Stimulated activated CD8-positive, alpha-beta memory T cell treated with anti-CD3 and anti-CD28 coated beads, Interleukin-15, amount 100 ng/mL, for 24 hours (primary cell): Measurements from ENCODE around the gene NONO.
"Not testable (repeated sequence)": the region's sequence is repeated elsewhere in the genome, so short reads cannot be mapped to it uniquely, and the experiment has no call there.

Experiments used
- DNase-seq: peaks from one replicate; pipeline ENCODE4 v3.0.0-alpha.2; 2020; ENCODE audit warnings: low read depth

NONO gene

DNA sequence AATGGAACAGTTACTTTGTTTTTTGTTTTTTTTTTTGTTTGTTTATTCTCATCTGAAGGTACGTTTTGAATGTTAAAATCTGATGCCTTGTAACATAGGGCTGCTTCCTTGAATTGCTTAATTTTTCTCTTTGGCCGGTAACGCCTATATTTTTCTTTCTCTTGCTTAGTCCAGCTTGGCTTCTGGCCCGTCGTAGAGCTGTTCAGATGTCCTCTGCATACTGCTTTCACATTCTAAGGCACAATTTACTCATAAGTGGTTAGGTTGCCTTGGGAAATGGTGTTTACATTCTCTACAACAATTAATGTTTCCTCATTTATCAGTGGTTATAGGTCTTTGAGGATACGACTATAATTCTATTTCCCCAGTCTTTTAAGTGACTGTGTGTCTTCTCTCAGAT, 7.9 kb downstream of the NONO start:
- no peak for DNase-seq

DNA sequence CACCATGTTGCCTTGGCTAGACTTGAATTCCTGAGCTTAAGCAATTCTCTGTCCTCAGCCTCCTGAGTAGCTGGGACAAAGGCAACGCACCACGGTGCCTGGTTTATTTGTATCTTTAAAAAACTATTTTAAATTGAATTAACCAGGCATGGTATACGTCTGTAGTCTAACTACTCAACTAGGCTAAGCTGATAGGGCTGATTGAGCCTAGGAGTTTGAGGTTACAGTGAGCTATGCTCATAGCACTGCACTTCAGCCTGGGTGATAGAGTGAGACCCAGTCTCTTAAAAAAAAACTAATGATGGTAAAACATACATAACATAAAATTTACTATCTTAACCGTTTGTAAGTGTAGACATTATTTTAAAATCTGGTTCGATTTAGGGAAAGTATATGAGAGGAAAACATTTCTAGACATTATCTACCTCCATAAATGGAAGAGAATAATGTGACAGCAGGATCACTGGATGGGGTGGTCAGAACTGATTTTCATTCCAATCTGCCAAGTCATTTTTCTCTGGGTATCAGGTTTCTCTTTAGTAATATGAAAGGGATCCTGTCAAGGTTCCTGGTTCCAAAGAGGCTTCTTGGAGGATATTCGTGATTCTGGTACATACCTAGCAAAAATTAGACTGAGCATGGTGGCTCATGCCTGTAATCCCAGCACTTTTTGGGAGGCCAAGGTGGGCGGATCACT, 9.4 kb downstream of the NONO start:
- no peak for DNase-seq

DNA sequence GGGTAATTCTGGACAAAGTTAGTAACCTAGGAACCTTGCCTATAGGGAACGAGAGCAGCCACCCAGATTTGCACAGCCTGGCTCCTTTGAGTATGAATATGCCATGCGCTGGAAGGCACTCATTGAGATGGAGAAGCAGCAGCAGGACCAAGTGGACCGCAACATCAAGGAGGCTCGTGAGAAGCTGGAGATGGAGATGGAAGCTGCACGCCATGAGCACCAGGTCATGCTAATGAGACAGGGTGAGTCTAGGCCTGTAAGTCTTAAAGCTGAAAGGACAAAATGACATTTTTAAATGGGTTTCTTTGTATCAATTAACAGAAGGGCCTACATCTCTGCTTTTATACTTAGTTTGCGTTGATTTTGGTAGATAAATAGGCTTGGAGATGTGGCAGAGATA, 13.4 kb downstream of the NONO start:
- DNase-seq, result no peak

DNA sequence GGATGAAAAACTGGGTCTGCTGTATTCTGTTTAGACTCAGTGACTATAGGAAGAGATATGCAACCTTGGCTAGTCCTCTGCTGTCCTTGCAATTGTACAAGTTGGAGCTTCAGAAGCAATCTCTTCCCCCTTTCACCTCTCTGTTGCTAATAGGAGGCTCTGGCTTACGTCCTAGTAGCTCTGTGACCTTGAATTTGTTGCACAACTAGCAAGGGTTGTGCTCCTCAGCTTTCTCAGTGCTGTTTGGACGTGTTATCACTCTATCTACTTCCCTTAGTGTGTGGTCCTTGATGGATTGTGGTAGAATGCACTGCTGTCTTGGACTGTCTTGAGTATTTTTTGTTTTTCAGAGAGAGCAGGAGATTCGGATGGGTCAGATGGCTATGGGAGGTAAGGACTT, 14.7 kb downstream of the NONO start:
- no peak for DNase-seq

DNA sequence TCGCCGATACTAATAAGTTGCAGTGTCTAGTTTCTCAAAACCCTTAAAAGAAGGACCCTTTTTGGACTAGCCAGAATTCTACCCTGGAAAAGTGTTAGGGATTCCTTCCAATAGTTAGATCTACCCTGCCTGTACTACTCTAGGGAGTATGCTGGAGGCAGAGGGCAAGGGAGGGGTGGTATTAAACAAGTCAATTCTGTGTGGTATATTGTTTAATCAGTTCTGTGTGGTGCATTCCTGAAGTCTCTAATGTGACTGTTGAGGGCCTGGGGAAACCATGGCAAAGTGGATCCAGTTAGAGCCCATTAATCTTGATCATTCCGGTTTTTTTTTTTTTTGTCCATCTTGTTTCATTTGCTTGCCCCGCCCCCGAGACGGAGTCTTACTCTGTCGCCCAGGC, 16.6 kb downstream of the NONO start:
- not testable (repeated sequence) for DNase-seq

DNA sequence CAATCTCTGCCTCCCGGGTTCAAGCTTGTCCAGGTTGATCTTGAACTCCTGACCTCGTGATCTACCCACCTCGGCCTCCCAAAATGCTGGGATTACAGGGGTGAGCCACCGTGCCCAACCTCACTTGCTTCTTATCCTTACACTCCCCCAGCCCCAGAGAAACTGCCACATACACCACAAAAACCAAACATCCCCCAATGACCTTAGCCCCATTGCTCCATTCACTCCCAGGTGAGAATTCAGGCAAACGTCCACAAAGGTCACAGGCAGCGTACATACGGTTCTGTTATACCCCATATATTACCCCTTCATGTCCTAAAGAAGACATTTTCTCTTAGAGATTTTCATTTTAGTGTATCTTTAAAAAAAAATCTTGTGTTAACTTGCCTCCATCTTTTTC, 17.1 kb downstream of the NONO start:
- not testable (repeated sequence) for DNase-seq

DNA sequence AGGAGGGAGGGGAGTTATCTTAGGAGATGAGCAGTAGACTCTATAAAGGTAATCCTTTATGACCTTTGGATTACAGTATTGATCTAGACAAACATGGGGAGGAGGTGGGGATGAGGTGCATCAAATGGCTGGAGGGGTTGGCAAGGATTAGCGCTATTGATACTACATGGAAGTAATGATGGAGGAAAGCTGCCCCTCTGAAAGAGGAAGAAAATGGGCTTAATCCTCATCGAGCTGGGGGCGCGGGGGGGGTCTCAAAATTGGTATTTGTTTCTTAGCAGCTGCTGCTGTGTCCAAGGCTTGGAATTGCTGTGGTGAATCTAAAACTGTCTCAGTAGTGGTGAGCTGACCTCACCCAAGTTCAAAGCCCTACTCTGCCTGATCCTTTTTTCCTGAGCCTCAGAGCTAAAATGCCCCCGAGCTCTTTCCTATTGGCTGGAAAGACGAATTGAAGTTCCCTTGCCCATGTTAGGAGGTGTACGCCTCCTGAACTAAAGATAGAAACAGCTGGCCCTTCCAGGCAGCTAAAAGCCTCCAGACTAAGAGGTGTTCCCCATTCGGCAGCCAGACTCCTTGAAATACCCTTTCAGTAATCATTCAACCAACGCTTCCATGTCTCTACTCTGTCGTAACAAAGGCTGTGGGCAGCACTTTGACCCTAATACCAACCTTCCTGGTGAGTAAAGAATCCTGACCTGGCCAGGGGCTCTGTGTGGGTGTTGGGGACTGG, 17.9 kb downstream of the NONO start, which contains the start of gene ITGB1BP2:
Gene ITGB1BP2, plus strand, starts transcription at position 556 of the 730 bp plus-strand sequence. Its CDS starts 57 bp downstream, at position 613.
- no peak for DNase-seq

DNA sequence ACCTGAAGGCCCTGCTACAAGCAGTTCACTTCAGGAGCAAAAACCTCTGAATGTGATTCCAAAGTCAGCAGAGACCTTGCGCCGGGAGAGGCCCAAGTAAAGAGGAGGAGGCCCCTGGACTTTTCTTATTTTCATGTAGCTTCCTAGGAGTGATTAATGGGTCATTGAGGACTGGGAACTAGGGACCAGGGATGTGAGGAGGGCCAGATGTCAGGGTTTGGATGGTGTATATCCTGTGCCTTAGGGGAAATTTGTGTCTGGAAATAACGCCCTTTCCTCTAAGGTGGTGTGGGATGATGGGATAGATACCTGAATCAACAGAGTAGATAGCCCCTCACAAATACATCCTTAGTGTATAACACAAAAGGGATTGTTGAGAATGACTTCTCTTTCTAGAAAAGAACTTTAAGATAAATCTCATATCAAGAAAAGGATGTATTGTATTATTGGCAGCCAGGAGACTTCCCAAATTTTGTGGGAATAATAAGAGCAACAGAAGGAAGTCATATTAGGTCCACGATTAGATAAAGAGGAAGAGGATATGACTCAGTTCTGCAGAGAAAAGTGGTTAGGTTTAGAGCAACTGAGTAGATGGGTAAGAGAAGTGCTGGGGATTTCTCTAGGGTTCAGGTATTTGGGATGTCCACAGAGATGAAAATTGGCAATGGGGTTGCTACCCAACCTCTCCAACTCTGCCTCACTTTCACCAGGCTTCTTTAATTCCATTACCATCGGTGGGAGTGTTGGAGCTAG, 19.2 kb downstream of the NONO start:
- no peak for DNase-seq

DNA sequence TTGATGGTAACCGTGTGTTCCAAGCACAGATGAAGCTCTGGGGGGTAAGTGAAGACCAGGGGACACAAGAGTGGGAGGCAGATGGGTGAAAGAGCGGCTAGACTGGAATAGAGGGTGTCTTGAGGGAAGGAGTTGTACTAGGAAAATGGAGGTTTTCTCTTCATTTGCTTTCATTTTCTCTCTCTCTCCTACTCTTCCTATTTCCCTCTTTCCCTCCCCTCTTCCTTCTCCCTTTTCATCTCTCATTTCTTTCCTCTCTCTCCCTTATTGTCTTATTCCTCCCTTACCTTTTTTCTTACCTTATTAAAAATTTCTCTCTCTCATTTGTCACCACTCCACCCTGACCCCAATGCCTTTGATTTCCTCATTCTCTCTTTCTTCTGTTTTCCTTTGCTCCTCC, 21.1 kb downstream of the NONO start:
- DNase-seq, result no peak

DNA sequence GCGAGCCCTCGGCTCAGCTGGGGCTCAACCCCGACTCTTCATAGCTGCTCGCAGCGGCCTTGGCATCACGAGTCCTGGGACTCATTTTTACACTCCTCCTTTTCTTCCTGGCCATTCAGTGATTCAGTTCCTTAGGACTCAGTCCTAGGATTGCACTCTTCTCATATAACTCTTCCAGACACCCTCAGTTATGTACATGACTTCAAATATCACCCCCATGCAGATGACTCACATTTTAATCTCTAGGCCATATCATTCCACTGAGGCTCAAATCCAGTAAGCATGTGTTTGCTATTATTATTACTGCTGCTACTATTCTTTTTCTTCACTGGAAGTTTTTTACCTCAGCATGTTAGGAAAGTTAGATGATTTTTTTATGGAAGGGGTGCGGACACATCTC, 32.5 kb downstream of the NONO start:
- DNase-seq, result no peak

DNA sequence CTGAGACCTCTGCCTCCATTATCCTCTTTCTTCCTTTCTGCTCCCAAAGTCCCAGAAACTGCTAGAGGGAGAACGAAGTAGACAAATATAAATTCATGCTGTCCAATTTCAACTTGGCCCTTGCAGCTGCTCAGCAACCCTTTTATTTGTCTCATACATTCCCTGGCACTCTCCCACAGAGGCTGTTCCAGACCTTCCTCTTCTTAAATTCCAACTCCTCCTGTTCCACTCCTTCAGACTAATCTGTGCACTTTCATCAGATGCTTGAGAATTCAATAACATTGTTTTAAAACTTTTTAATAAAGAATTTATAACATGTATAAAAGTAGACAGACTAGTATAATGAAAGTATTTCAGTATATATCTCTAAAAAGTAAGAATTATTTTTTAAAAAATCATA, 33.5 kb downstream of the NONO start:
- not testable (repeated sequence) for DNase-seq

DNA sequence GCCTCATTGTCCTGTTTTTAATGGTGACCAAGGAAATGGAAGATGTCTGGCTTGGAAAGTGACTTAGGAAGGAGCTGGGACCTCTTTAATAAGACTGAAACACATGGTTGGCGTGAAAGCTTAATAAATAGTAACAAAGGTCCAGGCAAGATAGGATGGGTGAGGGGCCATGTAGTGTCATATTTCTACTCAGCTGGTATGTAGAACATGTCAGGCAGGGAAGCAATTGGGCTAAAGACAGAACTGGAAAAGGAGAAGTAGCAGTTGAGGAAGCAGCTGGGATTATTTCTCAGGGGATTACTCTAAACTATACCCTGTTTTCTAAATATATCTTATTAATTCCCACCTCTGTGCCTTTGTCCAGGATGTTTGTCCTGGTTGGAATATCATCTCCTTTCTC, 36.7 kb downstream of the NONO start:
- no peak for DNase-seq

DNA sequence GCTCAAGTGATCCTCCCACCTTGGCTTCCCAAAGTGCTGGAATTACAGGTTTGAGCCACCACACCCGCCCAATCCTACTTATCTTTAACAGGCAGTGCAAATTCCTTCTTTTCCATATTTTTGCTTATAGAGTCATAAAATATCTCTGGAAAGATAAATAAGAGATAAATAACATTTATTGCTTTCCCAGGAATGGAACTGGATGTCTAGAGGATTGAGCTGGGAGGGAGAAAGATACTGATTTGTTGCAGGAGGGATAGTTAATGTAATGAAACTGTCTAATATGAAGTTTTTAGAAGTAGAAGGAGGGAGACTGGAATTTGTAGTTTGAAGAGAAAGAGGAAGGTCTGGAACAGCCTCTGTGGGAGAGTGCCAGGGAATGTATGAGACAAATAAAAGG, 38.3 kb downstream of the NONO start:
- DNase-seq, result no peak

DNA sequence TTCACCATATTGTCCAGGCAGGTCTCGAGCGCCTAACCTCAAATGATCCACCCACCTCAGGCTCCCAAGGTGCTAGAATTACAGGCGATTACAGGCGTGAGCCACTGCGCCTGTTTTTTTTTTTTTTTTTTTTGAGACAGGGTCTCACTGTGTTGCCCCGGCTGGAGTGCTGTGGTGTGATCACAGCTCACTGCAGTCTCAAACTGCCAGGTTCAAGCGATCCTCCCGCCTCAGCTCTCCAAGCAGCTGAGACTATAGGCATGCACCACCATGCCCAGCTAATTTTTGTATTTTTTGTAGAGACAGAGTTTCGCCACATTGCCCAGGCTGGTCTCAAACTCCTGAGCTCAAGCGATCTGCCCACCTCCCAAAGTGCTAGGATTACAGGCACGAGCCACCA, 41.0 kb downstream of the NONO start:
- not testable (repeated sequence) for DNase-seq

DNA sequence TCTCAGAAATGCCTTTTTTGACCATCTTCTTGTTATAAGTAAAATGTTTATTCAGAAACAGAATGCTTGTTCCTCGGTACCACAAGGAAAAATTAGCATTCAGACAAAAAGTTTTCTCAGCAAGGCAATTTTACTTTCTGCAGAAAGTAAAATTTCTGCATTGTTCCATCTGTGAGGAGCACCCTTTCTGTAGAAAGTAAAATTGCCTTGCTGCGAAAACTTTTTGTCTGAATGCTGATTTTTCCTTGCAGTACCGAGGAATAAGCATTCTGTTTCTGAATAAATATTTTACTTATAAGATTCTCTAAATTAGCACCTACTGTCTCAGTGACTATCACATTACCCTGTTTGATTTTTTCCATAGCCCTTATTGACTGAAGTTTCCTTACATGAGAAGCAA, 43.0 kb downstream of the NONO start:
- no peak for DNase-seq

DNA sequence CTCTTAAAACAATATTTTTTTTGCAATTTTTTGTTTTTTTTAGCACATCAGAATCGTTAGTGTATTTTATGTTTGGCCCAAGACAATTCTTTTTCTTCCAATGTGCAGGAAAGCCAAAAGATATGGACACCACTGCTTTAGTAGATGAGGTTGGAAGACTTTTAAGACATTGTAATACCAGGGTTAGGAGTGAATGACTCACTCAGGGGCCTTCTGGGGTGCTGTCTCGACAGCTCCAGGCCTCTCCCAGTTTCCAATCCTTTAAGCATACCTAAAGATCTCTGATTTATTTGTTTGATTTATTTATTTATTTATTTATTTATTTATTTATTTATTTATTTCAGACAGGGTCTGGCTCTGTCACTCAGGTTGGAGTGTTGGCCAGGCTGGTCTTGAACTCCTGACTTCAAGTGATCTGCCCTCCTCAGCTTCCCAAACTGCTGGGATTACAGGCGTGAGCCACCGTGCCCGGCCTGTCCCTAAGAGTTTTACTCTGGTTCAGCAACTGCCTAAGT, 65.8 kb downstream of the NONO start:
- not testable (repeated sequence) for DNase-seq

DNA sequence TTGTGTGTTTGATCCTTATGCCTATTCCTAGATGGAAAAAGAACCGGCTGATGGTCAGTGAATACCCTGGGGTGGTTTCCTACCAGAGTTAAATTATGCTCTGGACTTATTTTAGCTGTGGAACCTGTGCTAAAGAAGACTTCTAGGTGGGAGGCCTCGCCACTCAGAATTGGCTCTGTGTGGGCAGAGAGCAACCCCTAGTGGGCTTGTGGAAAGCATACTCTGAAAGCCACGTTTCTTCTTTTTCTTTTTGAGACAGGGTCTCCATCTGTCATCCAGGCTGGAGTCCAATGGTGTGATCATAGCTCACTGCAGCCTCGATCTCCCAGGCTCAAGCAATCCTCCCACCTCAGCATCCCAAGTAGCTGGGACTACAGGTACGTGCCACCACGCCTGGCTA, 66.4 kb downstream of the NONO start:
- not testable (repeated sequence) for DNase-seq
